Measurements from ENCODE around the gene PIK3R3.

Gene PIK3R3

DNA sequence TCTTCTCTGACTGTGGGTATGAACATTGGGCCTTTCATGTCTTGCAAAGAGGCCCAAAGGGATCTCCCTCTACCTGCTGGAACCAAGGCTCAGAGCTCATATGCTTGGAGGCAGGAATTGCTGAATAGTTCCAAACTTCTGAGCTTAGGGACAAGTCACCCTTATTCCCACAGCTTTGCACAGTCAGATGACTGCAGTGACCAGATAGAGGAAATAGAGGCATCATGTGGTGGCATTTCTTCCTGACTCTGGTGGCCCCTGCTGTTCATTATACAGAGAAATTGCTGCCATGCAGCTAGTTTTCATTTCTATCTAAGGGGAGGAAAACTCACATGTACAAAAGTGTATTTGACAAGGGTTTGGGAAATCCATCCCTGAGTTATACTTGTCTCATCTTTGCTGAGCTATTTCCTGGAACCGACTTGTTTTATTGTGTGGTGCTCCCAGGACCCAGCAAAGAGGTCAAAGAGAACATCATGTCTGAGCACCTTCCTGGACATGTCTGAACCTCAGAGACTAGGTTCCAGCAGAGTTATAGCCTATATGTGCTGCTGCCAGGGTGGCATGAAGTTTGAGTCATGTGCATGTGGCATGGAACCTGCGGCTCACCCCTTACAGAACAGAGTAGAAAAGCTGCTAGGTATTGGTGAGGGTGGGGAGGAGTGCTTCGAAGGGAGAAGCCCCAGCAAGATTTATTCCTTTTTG lies 131.2 kb downstream of the PIK3R3 start:
- no peak for FAIRE-seq
- DNase-seq (ENCODE audit: insufficient read length, low spot score), result no peak

DNA sequence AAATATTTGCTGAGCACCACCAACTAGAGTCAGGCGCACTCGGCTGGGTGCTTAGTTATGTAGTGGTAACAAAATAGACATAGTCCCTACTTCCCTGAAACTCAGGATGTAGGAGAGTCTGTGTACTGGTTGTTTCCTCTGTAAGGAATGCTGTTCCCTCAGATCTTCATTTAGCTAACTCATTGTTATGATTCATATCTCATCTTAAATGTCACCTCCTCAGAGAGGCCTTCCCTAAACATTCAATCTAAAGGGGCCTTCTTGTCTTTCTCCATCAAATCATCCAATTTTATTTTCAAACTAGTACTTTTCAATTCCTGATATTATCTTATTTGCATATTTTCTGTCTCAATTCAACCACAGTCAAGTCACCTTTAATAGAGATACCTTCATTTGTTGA lies 132.9 kb downstream of the PIK3R3 start:
- FAIRE-seq, result no peak
- no peak for DNase-seq (ENCODE audit: insufficient read length, low spot score)

DNA sequence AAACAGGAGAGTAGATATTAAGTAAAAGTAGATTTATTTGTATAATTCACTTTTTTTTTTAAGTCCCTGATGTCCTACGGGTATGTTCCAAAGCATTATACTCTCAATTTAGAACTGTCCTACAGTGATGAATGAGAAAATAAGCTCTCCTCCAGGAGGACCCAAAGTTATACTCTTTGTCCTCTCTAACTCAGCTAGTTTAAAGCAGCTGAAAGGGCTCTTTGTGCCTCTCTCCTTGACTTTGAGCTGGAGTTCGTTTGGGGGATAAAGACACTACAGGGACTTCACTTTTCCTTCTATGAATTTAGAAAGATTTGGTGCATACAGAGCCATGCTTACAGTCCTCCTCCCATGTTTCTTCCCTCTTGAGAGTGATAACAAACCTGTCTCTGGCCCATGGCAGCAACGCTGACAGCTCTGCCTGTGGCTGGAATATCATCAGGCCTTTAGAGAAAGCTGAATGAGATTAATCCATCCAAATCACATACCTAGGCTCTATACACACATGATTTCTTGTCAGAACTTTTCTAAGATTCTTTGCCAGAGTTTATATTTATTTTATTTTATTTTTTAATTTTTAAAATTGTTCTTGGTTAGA lies 134.3 kb downstream of the PIK3R3 start:
- no peak for DNase-seq (ENCODE audit: insufficient read length, low spot score)
- no peak for FAIRE-seq

DNA sequence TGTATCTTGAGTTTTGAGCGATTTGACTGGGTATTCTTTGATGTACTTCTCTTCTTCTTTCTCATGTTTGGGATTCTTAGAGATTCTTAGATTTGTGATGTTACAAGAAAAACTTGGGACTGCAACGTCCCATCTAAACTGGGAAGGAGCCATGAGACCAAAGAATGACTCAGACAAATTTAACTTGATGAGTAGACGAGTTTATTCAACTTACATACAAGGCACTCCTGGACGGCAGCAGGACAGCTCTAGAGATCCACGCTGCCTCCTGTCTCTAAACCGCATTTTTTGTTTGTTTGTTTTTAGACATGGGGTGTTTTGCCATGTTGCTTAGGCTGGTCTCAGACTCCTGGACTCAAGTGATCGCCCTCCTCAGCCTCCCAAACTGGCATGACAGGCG lies 137.1 kb downstream of the PIK3R3 start:
- no peak for DNase-seq (ENCODE audit: insufficient read length, low spot score)
- FAIRE-seq, result no peak

DNA sequence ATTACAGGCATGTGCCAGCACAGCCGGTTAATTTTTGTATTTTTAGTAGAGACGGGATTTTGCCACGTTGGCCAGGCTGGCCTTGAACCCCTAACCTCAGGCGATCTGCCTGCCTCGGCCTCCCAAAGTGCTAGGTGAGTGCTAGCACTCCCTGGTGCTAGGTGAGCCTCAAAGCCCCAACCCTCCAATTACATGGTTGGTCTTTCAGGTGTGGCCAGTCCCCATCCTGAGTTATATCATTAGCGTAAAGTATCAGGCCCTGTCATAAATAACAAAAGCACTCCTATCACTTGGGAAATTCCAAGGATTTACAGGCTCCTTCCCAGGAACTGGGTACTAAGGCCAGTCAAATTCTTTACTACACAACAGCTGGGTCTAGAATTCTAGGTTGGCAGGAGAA lies 138.0 kb downstream of the PIK3R3 start:
- DNase-seq (ENCODE audit: insufficient read length, low spot score), result no peak
- no peak for FAIRE-seq

Data from GM19239 (cell line).